ENCODE results near the gene PKMYT1.
"Not testable (repeated sequence)": the region's sequence is repeated elsewhere in the genome, so short reads cannot be mapped to it uniquely, and the experiment has no call there.

The PKMYT1 gene

GRCh38 chr16:2949705-2950352, 30.4 kb downstream of the PKMYT1 start:
- DNase-seq (ENCODE audit: low read depth, low spot score): no peak
- no peak overlapping the region for H3K4me3 ChIP-seq (ENCODE audit: low read length)

DNA sequence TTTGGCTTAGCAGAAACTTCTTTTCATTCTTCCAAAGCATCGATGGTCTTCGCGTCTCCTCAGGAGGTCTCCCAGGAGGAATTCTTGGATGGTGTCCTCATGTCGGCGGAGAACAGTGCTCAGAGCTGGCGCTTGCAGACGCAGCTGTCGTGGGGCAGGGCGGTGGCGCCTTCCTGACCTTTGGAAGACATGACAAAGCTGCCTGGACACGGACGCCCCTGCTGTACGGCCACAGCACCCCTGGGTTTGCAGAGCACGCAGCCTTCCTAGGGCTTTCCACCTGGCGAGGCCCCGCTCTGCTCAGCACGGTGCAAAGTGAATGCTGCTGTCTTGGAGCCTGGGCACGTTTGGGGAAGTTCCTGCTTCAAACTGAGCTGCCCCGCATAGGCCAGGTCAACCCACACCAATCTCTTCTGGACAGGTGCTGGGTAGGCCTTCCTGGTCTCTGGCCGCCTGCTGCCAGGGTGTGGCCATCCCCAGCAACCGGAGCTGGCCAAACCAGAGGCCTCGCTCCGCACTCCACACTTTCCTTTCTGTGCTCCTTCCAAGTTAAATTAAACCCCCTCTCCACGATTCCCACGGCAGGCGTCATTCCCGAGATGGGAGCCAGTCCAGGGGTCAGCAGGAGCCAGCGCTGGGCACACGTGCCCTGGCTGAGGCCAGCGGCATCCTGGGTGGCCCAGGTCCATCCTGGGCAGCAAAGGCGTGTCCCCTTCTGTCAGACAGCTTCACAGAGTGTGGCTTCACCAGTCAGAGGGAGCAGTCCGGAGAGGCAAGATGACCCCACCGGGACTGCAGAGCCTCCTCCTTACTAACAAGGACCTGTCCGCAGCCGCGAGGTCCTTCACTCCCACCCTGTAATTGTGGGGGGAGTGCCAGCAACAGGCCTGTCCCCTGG, 31.2 kb downstream of the PKMYT1 start:
- no peak for DNase-seq (ENCODE audit: low read depth, low spot score)
- no peak overlapping the region for H3K4me3 ChIP-seq (ENCODE audit: low read length)

- DNase-seq (ENCODE audit: low read depth, low spot score): no peak
- H3K4me3 ChIP-seq (ENCODE audit: low read length): no peak overlapping the region
Observed at GRCh38 chr16:2946649-2947048, 33.6 kb downstream of the PKMYT1 start.

DNA sequence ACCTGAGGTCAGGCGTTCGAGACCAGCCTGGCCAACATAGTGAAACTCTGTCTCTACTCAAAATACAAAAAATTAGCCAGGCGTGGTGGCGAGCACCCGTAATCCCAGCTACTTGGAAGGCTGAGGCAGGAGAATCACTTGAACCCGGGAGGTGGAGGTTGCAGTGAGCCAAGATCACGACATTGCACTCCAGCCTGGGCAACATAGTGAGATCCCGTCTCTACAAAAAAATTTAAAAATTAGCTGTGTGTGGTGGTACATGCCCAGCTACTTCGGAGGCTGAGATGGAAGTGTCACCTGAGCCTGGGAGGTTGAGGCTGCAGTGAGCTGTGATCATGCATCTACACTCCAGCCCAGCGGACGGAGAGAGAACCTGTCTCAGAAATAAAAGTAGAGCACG, 36.5 kb downstream of the PKMYT1 start:
- DNase-seq (ENCODE audit: low read depth, low spot score); H3K4me3 ChIP-seq (ENCODE audit: low read length): not testable (repeated sequence)

- no peak for DNase-seq (ENCODE audit: low read depth, low spot score)
- H3K4me3 ChIP-seq (ENCODE audit: low read length): no peak overlapping the region
Observed at GRCh38 chr16:2942045-2942444, 38.2 kb downstream of the PKMYT1 start.

- H3K4me3 ChIP-seq (ENCODE audit: low read length): no peak overlapping the region
- DNase-seq (ENCODE audit: low read depth, low spot score): no peak
Observed at GRCh38 chr16:2939968-2940367, 40.3 kb downstream of the PKMYT1 start.

GRCh38 chr16:2938206-2938605, 42.0 kb downstream of the PKMYT1 start:
- DNase-seq (ENCODE audit: low read depth, low spot score): no peak
- no peak overlapping the region for H3K4me3 ChIP-seq (ENCODE audit: low read length)

DNA sequence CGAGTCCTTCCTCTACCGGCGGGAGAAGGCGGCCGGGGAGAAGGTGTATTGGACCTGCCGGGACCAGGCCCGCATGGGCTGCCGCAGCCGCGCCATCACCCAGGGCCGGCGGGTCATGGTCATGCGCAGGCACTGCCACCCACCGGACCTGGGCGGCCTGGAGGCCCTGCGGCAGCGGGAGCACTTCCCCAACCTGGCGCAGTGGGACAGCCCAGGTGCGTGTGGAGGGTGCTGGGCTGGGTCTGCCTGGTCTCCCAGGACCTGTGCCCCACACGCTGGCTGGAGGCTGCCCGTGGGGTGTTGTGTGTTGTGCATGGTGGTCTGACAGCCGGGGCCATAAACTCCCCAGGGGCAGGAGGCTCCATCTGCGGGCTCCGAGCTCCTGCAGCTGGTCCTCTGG, 43.1 kb downstream of the PKMYT1 start:
- no peak overlapping the region for H3K4me3 ChIP-seq (ENCODE audit: low read length)
- no peak for DNase-seq (ENCODE audit: low read depth, low spot score)

GRCh38 chr16:2936436-2937011, 43.7 kb downstream of the PKMYT1 start:
- DNase-seq (ENCODE audit: low read depth, low spot score): no peak
- H3K4me3 ChIP-seq (ENCODE audit: low read length): no peak overlapping the region

DNA sequence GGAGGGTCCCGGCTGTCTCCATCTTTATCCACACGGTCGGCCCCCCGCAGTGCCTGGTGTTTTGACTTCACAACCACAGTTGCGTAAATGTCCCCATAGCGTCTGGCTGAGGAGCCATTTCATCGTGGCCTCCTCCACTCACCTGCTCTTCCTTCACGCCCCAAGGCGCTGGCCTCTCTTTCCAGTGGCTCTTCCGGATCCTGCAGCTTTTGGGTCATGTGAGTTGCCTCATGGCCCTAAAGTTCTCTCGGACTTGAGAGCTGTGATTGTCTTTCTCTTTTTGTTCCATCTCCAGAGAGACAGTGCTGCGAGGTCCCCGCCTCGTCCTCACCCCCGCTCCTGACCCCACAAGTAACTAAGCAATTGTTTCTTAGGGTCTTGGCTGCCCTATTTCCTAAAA, 45.8 kb downstream of the PKMYT1 start:
- no peak overlapping the region for H3K4me3 ChIP-seq (ENCODE audit: low read length)
- no peak for DNase-seq (ENCODE audit: low read depth, low spot score)

- no peak for DNase-seq (ENCODE audit: low read depth, low spot score)
- H3K4me3 ChIP-seq (ENCODE audit: low read length): no peak overlapping the region
Observed at GRCh38 chr16:2933701-2934100, 46.5 kb downstream of the PKMYT1 start.

DNA sequence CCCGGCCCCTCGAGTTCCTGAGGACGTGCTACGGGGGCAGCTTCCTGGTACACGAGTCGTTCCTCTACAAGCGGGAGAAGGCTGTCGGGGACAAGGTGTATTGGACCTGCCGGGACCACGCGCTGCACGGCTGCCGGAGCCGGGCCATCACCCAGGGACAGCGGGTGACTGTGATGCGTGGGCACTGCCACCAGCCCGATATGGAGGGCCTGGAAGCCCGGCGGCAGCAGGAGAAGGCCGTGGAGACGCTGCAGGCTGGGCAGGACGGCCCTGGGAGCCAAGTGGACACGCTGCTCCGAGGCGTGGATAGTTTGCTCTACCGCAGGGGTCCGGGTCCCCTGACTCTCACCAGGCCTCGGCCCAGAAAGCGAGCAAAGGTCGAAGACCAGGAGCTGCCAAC, 47.1 kb downstream of the PKMYT1 start:
- DNase-seq (ENCODE audit: low read depth, low spot score): no peak
- no peak overlapping the region for H3K4me3 ChIP-seq (ENCODE audit: low read length)

- not testable (repeated sequence) for H3K4me3 ChIP-seq (ENCODE audit: low read length); DNase-seq (ENCODE audit: low read depth, low spot score)
Observed at GRCh38 chr16:2931231-2931914, 48.9 kb downstream of the PKMYT1 start.

DNA sequence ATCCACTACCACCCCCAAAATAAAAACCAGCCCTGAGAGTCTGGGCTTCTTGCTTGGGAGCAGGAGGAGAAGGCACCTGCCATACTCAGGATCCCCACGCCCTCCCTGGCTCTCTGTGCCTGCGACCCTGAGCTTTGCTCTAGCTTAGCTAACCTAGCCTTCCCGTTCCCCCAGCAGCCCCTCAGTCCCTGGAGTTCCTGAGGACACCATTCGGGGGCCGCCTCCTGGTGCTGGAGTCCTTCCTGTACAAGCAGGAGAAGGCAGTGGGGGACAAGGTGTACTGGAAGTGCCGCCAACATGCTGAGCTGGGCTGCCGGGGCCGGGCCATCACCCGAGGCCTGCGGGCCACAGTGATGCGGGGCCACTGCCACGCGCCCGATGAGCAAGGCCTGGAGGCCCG, 50.0 kb downstream of the PKMYT1 start:
- no peak overlapping the region for H3K4me3 ChIP-seq (ENCODE audit: low read length)
- no peak for DNase-seq (ENCODE audit: low read depth, low spot score)

- no peak overlapping the region for H3K4me3 ChIP-seq (ENCODE audit: low read length)
- no peak for DNase-seq (ENCODE audit: low read depth, low spot score)
Observed at GRCh38 chr16:2929693-2930092, 50.6 kb downstream of the PKMYT1 start.

DNA sequence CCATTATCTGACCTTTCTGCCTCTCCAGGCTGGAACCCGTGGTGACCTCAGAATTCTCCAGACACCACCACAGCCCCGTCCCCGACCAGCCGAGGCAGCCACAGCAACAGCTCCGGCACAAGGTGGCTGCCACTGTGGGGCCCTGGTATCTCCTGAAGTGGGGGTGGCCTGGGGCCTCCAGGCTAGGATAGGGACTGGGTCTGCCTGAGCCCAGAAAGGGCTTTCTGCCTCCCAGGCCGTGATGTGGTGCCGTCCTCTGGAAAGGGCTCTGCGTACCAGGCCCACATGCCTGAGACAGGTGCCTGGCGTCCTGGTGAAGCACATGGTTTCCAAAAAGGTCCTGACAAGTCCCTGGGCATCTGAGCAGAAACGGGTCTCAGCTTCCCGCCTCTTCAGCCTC, 51.5 kb downstream of the PKMYT1 start:
- no peak for DNase-seq (ENCODE audit: low read depth, low spot score)
- H3K4me3 ChIP-seq (ENCODE audit: low read length): no peak overlapping the region

DNA sequence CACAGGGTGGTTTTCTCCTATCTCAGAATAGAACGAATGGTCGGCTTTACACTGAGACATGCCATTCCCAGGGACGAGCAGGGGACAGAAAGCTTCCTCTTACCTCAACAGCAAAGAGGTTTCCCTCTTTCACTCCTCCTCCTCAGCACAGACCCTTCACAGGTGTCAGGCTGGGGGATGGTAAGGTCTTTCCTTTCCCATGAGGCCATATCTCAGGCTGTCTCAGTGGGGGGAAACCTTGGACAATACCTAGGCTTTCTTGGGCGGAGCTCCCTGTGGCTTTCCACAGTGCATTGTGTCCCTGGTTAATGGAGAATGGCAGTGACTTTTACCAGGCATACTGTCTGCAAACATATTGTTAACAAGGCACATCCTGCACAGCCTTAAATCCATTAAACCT, 52.1 kb downstream of the PKMYT1 start:
- H3K4me3 ChIP-seq (ENCODE audit: low read length): not testable (repeated sequence)

GRCh38 chr16:2927010-2927646, 53.1 kb downstream of the PKMYT1 start:
- DNase-seq (ENCODE audit: low read depth, low spot score): peak; percentile 86

More for the DNA sequence above, 52.1 kb downstream of the PKMYT1 start:
- not testable (repeated sequence) for DNase-seq (ENCODE audit: low read depth, low spot score)

DNA sequence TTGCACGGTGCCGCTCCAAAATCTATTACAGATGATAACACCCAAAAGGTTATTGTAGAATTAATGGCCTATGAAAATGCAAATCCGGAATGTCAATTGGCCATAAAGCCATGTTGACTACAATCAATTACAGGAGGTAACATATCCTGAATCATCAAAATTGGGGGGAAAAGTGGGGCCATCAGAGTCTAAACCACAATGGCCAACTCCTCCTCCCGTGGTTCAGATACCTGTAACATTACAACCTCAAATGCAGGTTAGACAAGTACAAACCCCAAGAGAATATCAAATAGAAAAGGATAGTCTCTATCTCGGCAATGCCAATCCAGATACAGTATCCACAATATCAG, 53.6 kb downstream of the PKMYT1 start:
- no peak overlapping the region; the same call in 1 of the 2 replicates for H3K4me3 ChIP-seq (ENCODE audit: low read length)
- no peak for DNase-seq (ENCODE audit: low read depth, low spot score)

More at GRCh38 chr16:2927010-2927646, 53.1 kb downstream of the PKMYT1 start:
- H3K4me3 ChIP-seq (ENCODE audit: low read length): no peak overlapping the region; the same call in 1 of the 2 replicates
